MV-4-11 (cell line): Measurements from ENCODE around the gene HAVCR1.
"Not testable (repeated sequence)": the region's sequence is repeated elsewhere in the genome, so short reads cannot be mapped to it uniquely, and the experiment has no call there.

Source experiments
- DNase-seq: peaks from one replicate; lab custom pipeline; 2025; lab: John Stamatoyannopoulos, UW

HAVCR1 gene

GRCh38 chr5:157050050-157050449 is 8.9 kb downstream of the HAVCR1 start:
- DNase-seq: peak; percentile 7

- no peak for DNase-seq
Measured at GRCh38 chr5:157049605-157050004, 9.3 kb downstream of the HAVCR1 start.

- no peak for DNase-seq
Measured at GRCh38 chr5:157047898-157048297, 11.0 kb downstream of the HAVCR1 start.

- DNase-seq: not testable (repeated sequence)
Measured at GRCh38 chr5:157047016-157047415, 11.9 kb downstream of the HAVCR1 start.

- DNase-seq: no peak
Measured at GRCh38 chr5:157046041-157046440, 12.9 kb downstream of the HAVCR1 start.

GRCh38 chr5:157045601-157046000 is 13.3 kb downstream of the HAVCR1 start:
- DNase-seq: no peak

GRCh38 chr5:157038568-157039187 is 20.2 kb downstream of the HAVCR1 start:
- DNase-seq: no peak

DNA sequence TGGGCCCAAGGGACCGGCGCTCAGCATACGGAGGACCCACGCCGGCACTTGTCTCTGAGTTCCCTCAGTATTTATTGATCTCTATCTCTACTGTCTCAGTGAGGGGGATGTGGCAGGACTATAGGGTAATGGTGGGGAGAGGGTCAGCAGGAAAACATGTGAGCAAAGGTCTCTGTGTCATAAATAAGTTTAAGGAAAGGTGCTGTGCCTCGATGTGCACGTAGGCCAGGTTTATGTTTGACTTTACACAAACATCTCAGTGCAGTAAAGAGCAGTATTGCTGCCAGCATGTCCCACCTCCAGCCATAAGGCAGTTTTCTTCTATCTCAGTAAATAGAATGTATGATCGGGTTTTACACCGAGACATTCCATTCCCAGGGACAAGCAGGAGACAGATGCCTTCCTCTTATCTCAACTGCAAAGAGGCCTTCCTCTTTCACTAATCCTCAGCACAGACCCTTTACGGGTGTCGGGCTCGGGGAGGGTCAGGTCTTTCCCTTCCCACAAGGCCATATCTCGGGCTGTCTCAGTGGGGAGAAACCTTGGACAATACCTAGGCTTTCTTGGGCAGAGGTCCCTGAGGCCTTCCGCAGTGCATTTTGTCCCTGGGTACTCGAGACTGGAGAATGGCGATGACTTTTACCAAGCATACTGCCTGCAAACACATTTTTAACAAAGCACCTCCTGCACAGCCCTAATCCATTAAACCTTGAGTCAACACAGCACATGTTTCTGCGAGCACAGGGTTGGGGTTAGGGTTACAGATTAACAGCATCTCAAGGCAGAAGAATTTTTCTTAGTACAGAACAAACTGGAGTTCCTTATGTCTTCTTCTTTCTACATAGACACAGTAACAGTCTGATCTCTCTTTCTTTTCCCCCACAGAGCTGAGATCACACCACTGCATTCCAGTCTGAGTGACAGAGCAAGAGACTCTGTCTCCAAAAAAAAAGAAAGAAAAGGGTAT is 24.5 kb downstream of the HAVCR1 start:
- DNase-seq: not testable (repeated sequence)

DNA sequence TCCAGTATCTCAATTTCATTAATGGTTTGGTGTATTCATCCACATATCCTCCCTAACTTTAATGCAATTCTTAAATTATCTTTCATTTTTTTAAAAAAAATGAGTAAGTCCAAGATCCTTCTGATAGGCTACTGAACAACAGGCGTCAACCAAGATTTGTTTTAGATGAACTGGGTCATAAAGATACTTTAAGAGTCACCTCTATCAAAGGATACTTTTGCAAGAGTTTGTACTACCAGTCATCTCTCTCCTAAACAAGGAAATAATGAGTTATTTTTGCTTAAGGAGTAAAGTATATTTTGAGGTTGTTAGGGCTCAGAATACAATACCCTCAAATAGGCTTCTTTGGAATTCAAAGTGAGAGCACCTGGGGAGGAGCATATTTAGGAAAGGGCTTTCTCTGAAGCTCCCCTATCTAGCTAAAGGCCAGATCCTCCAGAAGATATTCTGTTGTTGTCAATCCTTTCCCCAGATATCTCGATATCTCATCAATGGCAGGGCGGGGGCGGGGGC is 25.8 kb downstream of the HAVCR1 start:
- DNase-seq: no peak

DNA sequence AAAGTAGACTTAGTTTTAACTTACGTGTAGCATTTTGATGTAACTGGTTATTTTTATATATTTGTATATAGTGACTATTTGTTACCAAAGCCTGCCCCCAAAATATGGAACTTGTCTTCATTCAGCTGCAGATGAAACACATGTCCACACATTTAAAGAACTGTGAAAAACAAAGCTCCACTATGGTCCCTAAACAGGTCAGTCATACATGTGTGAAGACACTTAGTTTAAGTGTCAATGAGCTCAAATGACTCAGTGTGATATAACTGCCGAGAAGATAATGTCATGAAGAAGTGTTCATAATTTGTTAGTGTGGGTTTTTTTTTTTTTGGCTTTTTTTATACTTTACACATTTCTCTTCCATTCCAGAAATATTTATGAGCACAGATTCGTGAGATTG is 28.2 kb downstream of the HAVCR1 start:
- no peak for DNase-seq

GRCh38 chr5:157029457-157029856 is 29.5 kb downstream of the HAVCR1 start:
- no peak for DNase-seq

GRCh38 chr5:157027663-157028062 is 31.3 kb downstream of the HAVCR1 start:
- not testable (repeated sequence) for DNase-seq

DNA sequence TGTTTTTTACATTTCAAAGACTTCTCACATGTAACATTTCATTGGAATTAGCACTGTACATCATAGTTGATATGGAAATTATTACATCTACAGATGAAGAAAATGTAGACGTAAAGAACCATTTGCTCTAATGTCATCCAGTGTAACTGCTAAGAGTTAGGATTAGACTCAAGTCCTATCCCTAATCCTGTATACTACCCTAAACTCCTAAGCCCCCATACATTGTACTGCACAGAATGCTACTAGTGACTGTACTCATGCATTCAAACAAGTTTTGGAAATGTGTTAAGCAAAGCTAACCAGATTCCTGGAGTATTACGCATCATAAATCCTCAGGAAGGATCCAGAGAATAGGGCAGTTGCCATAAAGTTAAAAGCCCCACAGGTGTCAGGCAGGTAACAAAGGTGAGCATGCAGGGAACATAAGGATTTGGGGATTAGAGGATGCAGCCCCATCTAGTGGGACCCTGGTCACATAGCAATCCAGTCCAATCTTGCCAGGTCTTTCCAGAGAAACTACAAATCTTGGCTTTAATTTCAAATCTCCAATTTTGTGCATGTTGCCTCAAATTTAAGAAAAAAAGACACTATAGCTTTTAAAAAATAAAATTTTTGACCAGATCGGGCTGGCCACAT is 32.0 kb downstream of the HAVCR1 start:
- DNase-seq: no peak

GRCh38 chr5:157025093-157025698 is 33.7 kb downstream of the HAVCR1 start:
- no peak for DNase-seq

DNA sequence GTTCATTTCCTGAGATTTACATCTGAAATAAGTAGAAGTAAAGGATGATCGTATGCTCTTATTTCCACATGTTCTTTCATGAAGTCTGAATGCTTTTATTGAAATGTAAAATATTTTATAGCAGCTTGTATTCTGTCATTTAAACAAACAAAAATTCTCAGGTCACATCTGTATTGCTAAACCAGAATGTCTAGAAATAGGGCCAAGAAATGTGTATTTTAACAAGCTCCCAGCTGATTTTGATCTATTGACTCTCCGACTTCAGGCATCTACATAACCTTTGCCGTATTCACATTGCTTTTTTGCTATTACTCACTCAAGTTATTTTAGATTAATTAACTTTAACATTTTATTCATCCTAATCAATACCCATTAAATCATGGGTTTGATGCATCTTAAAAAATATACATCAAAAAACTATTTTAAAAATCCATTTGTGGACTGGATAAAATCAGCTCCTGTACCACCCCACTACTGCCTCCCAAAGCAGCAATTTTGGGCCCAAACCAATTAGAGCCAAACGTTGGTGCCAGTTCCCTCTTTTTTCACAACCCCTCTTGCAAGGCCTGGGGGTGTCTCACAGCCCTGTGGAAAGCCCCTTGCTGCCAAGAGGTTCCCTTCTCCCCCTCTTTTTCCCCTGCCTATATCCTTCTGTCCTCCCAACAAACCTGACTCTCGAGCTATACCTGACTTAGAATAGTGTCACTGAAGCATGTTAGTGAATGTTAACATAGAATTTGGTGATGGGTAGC is 34.5 kb downstream of the HAVCR1 start:
- no peak for DNase-seq

- DNase-seq: no peak
Measured at GRCh38 chr5:157022024-157022423, 36.9 kb downstream of the HAVCR1 start.

- no peak for DNase-seq
Measured at GRCh38 chr5:157020511-157021222, 38.2 kb downstream of the HAVCR1 start.

- no peak for DNase-seq
Measured at GRCh38 chr5:157020002-157020401, 38.9 kb downstream of the HAVCR1 start.

DNA sequence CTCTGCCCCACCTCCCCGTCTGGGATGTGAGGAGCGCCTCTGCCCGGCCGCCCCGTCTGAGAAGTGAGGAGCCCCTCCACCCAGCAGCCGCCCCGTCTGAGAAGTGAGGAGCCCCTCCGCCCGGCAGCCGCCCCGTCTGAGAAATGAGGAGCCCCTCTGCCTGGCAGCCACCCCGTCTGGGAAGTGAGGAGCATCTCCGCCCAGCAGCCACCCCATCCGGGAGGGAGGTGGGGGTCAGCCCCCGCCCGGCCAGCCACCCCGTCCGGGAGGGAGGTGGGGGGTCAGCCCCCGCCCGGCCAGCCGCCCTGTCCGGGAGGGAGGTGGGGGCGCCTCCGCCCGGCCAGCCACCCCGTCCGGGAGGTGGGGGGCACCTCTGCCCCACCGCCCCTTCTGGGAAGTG is 44.8 kb downstream of the HAVCR1 start:
- not testable (repeated sequence) for DNase-seq

DNA sequence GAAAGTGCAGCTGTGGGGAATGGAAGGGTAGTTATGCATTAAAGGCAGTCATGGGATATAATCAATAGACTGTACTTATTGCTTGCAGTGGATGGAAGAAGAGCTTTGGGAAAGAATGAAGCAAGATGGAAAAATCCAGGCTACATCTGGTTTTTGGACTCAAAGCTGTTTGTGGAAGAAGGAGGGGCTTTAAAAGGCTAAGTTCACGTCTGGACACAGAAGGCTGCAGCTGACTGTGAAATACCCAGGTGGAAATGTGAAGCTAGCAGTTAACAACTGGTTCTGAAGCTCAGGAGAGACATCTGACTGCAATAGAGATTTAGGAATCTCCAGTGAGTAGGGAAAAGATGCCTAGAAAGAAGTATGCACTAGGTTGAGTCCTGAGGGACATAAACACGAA is 52.7 kb downstream of the HAVCR1 start:
- no peak for DNase-seq
